GM10266 (cell line): ENCODE results near the gene METAP1D.
"Not testable (repeated sequence)": the region's sequence is repeated elsewhere in the genome, so short reads cannot be mapped to it uniquely, and the experiment has no call there.

ENCODE experiments used
- DNase-seq: peaks from one replicate; pipeline ENCODE4 v3.0.0; 2012; ENCODE audit errors: extremely low spot score
- TF ChIP-seq, protein P1 (sequence below): IDR thresholded peaks from 2 replicates; pipeline ENCODE4 v1.5.1; 2012; ENCODE audit warnings: mild to moderate bottlenecking, low read depth; ENCODE audit not compliant: control insufficient read depth, insufficient read depth; ENCODE audit errors: missing control alignments

The METAP1D gene

DNA sequence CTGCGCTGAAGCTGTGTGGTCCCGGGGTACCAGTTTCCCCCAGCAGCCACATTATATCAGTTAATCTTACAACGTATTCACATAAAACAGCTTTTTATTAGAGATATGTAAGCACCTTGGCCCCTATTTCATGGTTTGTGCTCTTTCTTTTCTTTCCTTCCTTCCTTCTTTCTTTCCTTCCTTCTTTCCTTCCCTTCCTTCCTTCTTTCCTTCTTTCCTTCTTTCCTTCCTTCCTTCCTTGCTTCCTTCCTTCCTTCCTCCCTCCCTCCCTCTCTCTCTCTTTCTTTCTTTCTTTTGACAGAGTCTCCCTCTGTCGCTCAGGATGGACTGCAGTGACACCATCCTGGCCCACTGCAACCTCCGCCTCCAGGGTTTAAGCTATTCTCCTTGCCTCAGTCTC is 3.7 kb upstream of the METAP1D start:
- TF ChIP-seq, protein P1, sequence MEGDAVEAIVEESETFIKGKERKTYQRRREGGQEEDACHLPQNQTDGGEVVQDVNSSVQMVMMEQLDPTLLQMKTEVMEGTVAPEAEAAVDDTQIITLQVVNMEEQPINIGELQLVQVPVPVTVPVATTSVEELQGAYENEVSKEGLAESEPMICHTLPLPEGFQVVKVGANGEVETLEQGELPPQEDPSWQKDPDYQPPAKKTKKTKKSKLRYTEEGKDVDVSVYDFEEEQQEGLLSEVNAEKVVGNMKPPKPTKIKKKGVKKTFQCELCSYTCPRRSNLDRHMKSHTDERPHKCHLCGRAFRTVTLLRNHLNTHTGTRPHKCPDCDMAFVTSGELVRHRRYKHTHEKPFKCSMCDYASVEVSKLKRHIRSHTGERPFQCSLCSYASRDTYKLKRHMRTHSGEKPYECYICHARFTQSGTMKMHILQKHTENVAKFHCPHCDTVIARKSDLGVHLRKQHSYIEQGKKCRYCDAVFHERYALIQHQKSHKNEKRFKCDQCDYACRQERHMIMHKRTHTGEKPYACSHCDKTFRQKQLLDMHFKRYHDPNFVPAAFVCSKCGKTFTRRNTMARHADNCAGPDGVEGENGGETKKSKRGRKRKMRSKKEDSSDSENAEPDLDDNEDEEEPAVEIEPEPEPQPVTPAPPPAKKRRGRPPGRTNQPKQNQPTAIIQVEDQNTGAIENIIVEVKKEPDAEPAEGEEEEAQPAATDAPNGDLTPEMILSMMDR = no peak
- DNase-seq = no peak

DNA sequence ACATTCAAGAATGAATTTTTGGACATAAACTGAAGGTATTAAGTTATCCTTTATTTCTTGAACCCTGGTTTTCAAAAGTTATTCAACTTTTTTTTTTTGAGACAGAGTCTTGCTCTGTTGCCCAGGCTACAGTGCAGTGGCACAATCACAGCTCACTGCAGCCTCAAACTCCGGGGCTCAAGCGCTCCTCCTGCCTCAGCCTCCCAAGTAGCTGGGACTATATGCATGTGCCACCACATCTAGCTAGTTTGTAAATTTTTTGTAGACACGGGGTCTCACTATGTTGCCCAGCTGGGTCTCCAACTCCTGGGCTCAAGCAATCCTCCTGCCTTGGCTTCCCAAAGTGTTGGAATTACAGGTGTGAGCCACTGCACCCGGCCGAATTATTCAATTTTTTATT is 2.7 kb upstream of the METAP1D start:
- not testable (repeated sequence) for DNase-seq

DNA sequence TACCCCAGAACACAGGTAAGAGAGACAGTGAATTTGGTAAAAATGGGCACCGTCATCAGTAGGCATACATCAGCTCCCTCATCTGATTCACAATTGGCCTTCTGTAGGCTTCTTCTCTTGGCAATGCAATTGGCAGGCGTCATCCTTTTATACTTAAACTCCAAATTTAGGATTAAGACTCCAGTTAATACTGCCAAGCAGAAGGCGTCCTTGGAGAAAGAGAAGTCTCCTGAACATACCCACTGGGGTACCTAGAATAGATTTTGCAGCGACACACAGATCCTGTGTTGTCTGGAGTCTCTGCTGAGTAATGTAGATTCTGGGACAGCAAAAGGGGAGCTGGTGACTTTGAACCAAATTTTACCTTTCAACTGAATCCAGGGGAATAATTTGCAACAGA is 592 bp upstream of the METAP1D start:
- TF ChIP-seq, protein P1 = no peak
- DNase-seq = no peak

DNA sequence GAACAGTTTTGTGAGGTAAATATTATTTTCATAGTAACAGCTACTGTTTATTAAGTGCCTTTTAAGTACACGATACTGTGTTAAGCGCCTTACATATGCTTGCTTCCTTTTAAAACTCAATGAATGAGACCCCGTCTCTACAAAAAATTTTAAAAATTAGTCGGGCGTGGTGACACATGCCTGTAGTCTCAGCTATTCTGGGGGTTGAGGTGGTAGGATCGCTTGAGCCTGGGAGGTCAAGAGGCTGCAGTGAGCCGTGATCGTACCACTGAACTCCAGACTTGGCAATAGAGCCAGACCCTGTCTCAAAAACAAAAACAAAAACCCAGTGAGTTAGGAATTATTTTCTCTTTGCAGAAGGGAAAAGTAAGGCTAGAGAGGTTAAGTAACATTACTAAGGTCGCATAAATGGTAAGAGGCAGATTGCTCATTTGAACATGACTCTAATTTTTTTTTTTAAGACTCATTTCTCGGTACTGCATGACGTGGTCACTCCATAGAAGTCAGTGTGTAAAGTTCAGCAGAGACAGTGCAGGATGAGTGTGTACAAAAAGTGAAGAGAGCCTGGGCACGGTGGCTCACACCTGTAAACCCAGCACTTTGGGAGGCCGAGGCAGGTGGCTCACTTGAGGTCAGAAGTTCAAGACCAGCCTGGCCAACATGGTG is 1.1 kb downstream of the METAP1D start:
- DNase-seq = no peak
- TF ChIP-seq, protein P1 = no peak

DNA sequence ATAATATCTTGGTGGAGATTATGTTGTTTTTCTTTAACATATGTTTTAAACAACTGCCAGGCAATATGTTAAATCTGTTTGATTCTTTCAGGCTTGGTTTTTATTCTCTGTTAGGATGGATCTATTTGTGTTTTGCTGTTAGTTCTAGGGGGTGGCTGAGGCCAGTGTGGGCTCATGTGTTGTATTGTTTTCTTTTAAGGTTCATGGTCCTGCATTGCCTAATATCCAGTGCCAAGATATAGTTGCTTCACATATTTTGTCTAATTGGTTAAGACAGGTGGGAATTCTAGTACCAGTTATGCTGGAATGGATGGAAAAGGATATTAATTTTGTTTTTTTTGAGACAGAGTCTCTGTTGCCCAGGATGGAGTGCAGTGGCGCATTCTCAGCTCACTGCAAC is 7.6 kb downstream of the METAP1D start:
- no peak for DNase-seq
- TF ChIP-seq, protein P1 = no peak

DNA sequence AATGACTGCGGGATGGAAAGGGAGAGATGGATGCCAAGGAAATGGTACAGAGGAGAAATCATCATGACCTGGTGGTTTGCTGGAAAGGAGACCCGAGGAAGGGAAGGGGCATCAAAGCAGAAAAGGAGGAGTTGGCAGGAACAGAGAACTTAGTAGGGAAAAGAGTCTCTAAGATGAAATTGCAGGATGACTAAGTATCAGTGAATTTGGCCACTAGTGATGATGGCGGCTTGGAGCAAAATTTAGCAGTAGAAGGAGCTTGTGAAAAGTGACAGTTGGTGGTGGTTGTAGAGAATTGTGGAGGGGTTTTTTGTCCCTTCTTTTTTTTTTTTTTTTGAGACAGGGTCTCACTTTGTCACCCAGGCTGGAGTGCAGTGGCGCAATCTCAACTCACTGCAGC is 10.1 kb downstream of the METAP1D start:
- TF ChIP-seq, protein P1 = no peak
- DNase-seq = no peak

DNA sequence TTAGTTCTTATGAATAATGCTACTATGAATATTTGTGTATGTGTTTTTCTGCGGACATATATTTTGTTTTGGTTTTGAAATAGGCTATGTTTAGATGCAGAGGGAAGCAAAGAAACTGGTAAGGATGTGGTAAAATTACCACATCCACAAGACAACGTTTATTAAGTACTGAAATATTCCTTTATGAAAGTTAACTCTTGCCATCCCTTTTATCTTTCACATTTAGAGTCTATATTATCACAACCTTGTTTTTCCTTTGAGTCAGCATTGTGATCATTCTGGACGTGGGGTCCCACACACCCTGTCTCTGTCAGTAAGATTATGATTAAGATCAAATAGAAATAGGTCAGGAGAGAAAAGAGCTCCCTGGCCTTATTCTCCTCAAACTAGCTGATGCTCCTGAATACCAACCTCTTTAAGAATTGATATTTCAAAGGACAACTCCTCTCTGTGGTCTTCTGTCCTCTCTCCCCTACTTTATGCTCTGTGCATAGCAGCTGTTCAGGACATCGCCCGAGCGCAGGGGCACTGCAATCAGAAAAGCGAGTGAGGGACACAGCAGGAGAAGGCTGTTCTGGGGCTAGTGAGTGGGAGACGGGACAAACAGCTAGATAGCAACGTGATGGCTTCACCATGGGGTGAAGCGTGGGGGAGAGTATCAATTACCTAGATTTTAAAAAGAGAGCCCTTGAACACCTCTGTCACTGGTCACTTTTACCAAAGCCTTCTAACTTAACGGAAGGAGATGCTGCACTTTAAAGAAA is 12.2 kb downstream of the METAP1D start:
- DNase-seq = no peak
- TF ChIP-seq, protein P1 = no peak
